Ureter (tissue), 1 donor: Measurements from ENCODE around the gene RTKN. TPM values are rescaled to one million over a fixed set of nuclear protein-coding genes. Genes with fewer than 3 reads are reported as not detected.
"Not testable (repeated sequence)": the region's sequence is repeated elsewhere in the genome, so short reads cannot be mapped to it uniquely, and the experiment has no call there.

ENCODE experiments used
- DNase-seq: peaks from one replicate; pipeline ENCODE4 v3.0.0-alpha.2; 2020; ENCODE audit warnings: low spot score
- total RNA-seq: library from RNA; stranded (reverse); gene quantifications from one replicate; pipeline ENCODE4 v1.2.4, GENCODE V29; 2023
- donor health status: DM: yes; HTN: yes; CAD: no.

Gene RTKN
- 36.4 TPM for total RNA-seq

GRCh38 chr2:74441690-74442482 lies at the start of gene RTKN:
Gene RTKN, minus strand, starts transcription at chr2:74441937. Its CDS starts 121 bp downstream, at chr2:74441816.
- no peak for DNase-seq

GRCh38 chr2:74489906-74490305 lies 48.2 kb upstream of the RTKN start:
- no peak for DNase-seq

GRCh38 chr2:74488643-74489481 lies 47.1 kb upstream of the RTKN start:
- no peak for DNase-seq

GRCh38 chr2:74486141-74486540 lies 44.4 kb upstream of the RTKN start:
- DNase-seq = no peak

GRCh38 chr2:74483675-74484164 lies 42.0 kb upstream of the RTKN start:
- DNase-seq = not testable (repeated sequence)

- peak; percentile 98 for DNase-seq
Observed at GRCh38 chr2:74482801-74483674, 41.3 kb upstream of the RTKN start, which contains the start of the genes CCDC142 and TTC31. Gene CCDC142, minus strand, starts transcription at chr2:74482998. Its CDS starts 161 bp downstream, at chr2:74482837. Gene TTC31, plus strand, starts transcription at chr2:74483081. Its CDS starts 15 bp downstream, at chr2:74483096.

- no peak for DNase-seq
Observed at GRCh38 chr2:74481961-74482800, 40.4 kb upstream of the RTKN start.

GRCh38 chr2:74481431-74481830 lies 39.7 kb upstream of the RTKN start:
- DNase-seq = no peak

- no peak for DNase-seq
Observed at GRCh38 chr2:74474899-74475298, 33.2 kb upstream of the RTKN start.

GRCh38 chr2:74474481-74474880 lies 32.7 kb upstream of the RTKN start:
- DNase-seq = no peak

GRCh38 chr2:74472945-74473258 lies 31.2 kb upstream of the RTKN start:
- no peak for DNase-seq

GRCh38 chr2:74472086-74472944 lies 30.6 kb upstream of the RTKN start, which contains the start of gene MRPL53:
Gene MRPL53, minus strand, starts transcription at chr2:74472680. Its CDS starts 20 bp downstream, at chr2:74472660.
- peak; percentile 97 for DNase-seq

- DNase-seq = no peak
Observed at GRCh38 chr2:74471332-74472065, 29.8 kb upstream of the RTKN start.

GRCh38 chr2:74470742-74471141 lies 29.0 kb upstream of the RTKN start:
- not testable (repeated sequence) for DNase-seq

GRCh38 chr2:74464406-74464805 lies 22.7 kb upstream of the RTKN start:
- no peak for DNase-seq

GRCh38 chr2:74462786-74463105 lies 21.0 kb upstream of the RTKN start:
- DNase-seq = no peak

GRCh38 chr2:74462054-74462785 lies 20.5 kb upstream of the RTKN start:
- DNase-seq = no peak
